ENCODE measurements around the gene AJAP1.

DNA sequence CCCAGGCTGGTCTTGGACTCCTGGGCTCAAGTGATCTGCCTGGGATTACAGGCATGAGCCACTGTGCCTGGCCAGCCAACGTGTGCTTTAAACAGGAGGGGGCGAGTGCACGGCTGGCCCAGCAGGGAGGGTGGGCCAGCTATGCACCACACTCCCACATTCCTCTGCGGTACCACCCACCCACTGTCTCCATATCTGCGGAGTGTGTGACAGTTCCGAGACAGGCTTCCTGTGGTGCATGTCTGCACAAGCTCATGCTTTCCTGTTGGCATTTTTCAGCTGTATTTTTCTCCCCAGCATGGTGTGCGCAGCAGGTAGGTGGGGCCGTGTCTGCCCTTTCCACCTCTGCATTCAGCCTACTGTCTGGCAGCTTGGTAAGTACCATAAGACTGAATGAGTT is 183.3 kb downstream of the AJAP1 start:
- TF ChIP-seq, protein P1, sequence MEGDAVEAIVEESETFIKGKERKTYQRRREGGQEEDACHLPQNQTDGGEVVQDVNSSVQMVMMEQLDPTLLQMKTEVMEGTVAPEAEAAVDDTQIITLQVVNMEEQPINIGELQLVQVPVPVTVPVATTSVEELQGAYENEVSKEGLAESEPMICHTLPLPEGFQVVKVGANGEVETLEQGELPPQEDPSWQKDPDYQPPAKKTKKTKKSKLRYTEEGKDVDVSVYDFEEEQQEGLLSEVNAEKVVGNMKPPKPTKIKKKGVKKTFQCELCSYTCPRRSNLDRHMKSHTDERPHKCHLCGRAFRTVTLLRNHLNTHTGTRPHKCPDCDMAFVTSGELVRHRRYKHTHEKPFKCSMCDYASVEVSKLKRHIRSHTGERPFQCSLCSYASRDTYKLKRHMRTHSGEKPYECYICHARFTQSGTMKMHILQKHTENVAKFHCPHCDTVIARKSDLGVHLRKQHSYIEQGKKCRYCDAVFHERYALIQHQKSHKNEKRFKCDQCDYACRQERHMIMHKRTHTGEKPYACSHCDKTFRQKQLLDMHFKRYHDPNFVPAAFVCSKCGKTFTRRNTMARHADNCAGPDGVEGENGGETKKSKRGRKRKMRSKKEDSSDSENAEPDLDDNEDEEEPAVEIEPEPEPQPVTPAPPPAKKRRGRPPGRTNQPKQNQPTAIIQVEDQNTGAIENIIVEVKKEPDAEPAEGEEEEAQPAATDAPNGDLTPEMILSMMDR (IDR thresholded peaks at IDR 0.05), result no peak
- no peak for TF ChIP-seq POLR2A (IDR thresholded peaks at IDR 0.05)

Measured in testis (tissue), 2 donors.